ACC112 (cell line): ENCODE data around the gene ATG16L1.

ENCODE experiments used
- H2AFZ ChIP-seq: fragments of 200-600 bp; sonication (generic); one replicate; pipeline ENCODE4 v1.6.0; 2017; ENCODE audit warnings: antibody characterized with exemption, low read length; ENCODE audit not compliant: unreplicated experiment
- H3K27ac ChIP-seq: fragments of 200-600 bp; sonication (generic); 2 replicates; pipeline ENCODE4 v1.5.1; 2014; ENCODE audit warnings: low read depth, mild to moderate bottlenecking, antibody characterized with exemption, low read length, moderate library complexity
- H3K27me3 ChIP-seq: fragments of 200-600 bp; sonication (generic); 2 replicates; pipeline ENCODE4 v1.6.1; 2014; ENCODE audit warnings: mild to moderate bottlenecking, antibody characterized with exemption, low read length, moderate library complexity, mixed read lengths; ENCODE audit not compliant: insufficient read depth
- H3K36me3 ChIP-seq: fragments of 200-600 bp; sonication (generic); 2 replicates; pipeline ENCODE4 v1.6.1; 2016; ENCODE audit warnings: mild to moderate bottlenecking, antibody characterized with exemption, low read length, moderate library complexity, mixed read lengths; ENCODE audit not compliant: insufficient read depth
- H3K4me1 ChIP-seq: fragments of 200-600 bp; sonication (generic); one replicate; pipeline ENCODE4 v1.6.1; 2016; ENCODE audit warnings: low read length, mixed read lengths; ENCODE audit not compliant: insufficient read depth, unreplicated experiment, control insufficient read depth
- H3K4me3 ChIP-seq: fragments of 200-600 bp; sonication (generic); 2 replicates; pipeline ENCODE4 v1.5.1; 2014; ENCODE audit warnings: mild to moderate bottlenecking, low read depth, low read length
- H3K79me2 ChIP-seq: fragments of 200-600 bp; sonication (generic); one replicate; pipeline ENCODE4 v1.6.0; 2016; ENCODE audit warnings: low read length; ENCODE audit not compliant: control insufficient read depth, unreplicated experiment, insufficient read depth

The ATG16L1 gene

DNA sequence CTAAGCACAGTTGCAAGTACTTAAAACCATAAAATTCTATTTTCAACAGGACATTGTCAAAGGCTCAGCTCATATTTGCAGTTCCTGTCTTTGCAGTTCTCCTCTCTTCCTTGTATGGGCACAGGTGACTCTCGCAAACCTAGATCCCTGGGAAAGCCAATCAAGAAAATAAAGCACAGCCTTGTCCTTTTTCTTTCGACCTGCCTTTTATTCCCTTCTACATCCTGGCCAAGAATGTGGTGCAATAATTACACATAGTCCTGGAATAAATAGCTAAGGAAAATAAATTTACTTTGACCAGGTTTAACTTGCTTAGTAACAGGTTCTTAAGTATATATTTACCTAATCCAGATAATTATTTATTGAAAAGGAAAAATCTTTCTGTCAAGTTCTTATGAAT, 20.2 kb downstream of the ATG16L1 start:
- Histone ChIP-seq H3K27ac (no peak overlapping the region), H3K36me3 (peaks cover 25% of the 10 kb centered on the region), H3K4me3 (no peak overlapping the region), H3K79me2 (no peaks in the 10 kb centered on the region), H3K4me1 (no peaks in the 10 kb centered on the region), H3K27me3 (no peaks in the 10 kb centered on the region), H2AFZ (no peak overlapping the region)

GRCh38 chr2:233273120-233273519, 21.6 kb downstream of the ATG16L1 start:
- Histone ChIP-seq H3K36me3 (peaks cover 30% of the 10 kb centered on the region), H2AFZ (no peak overlapping the region), H3K4me1 (no peaks in the 10 kb centered on the region), H3K79me2 (no peaks in the 10 kb centered on the region), H3K27ac (no peak overlapping the region), H3K4me3 (no peak overlapping the region), H3K27me3 (no peaks in the 10 kb centered on the region)

- Histone ChIP-seq H3K36me3 (peaks cover 28% of the 10 kb centered on the region), H3K27ac (no peak overlapping the region), H3K27me3 (no peaks in the 10 kb centered on the region), H2AFZ (no peak overlapping the region), H3K4me1 (no peaks in the 10 kb centered on the region), H3K79me2 (no peaks in the 10 kb centered on the region), H3K4me3 (no peak overlapping the region)
These were observed 23.8 kb downstream of the ATG16L1 start for GRCh38 chr2:233275223-233275622.

GRCh38 chr2:233278921-233279320, 27.4 kb downstream of the ATG16L1 start:
- H3K27ac ChIP-seq = no peak overlapping the region
- no peak overlapping the region for H3K4me3 ChIP-seq
- no peaks in the 10 kb centered on the region for H3K27me3 ChIP-seq
- H3K79me2 ChIP-seq = no peaks in the 10 kb centered on the region
- no peaks in the 10 kb centered on the region for H3K4me1 ChIP-seq
- peaks cover 39% of the 10 kb centered on the region for H3K36me3 ChIP-seq
- H2AFZ ChIP-seq = no peak overlapping the region

GRCh38 chr2:233280114-233280693, 28.7 kb downstream of the ATG16L1 start:
- H3K36me3 ChIP-seq = peaks cover 39% of the 10 kb centered on the region
- no peak overlapping the region for H2AFZ ChIP-seq
- no peaks in the 10 kb centered on the region for H3K4me1 ChIP-seq
- no peaks in the 10 kb centered on the region for H3K27me3 ChIP-seq
- no peak overlapping the region for H3K27ac ChIP-seq
- no peaks in the 10 kb centered on the region for H3K79me2 ChIP-seq
- H3K4me3 ChIP-seq = no peak overlapping the region

- no peaks in the 10 kb centered on the region for H3K27me3 ChIP-seq
- peaks cover 39% of the 10 kb centered on the region for H3K36me3 ChIP-seq
- H2AFZ ChIP-seq = no peak overlapping the region
- H3K27ac ChIP-seq = no peak overlapping the region
- no peaks in the 10 kb centered on the region for H3K4me1 ChIP-seq
- no peak overlapping the region for H3K4me3 ChIP-seq
- H3K79me2 ChIP-seq = no peaks in the 10 kb centered on the region
These were observed 30.1 kb downstream of the ATG16L1 start for GRCh38 chr2:233281553-233281952.

GRCh38 chr2:233281992-233282603, 30.6 kb downstream of the ATG16L1 start:
- Histone ChIP-seq H2AFZ (no peak overlapping the region), H3K27ac (no peak overlapping the region), H3K79me2 (no peaks in the 10 kb centered on the region), H3K36me3 (peaks cover 39% of the 10 kb centered on the region), H3K4me1 (no peaks in the 10 kb centered on the region), H3K4me3 (no peak overlapping the region), H3K27me3 (no peaks in the 10 kb centered on the region)

GRCh38 chr2:233285921-233286320, 34.4 kb downstream of the ATG16L1 start:
- no peaks in the 10 kb centered on the region for H3K27me3 ChIP-seq
- no peak overlapping the region for H2AFZ ChIP-seq
- H3K27ac ChIP-seq = no peak overlapping the region
- H3K4me1 ChIP-seq = peaks cover 7% of the 10 kb centered on the region
- H3K4me3 ChIP-seq = no peak overlapping the region
- H3K79me2 ChIP-seq = peaks cover 3% of the 10 kb centered on the region
- H3K36me3 ChIP-seq = peaks cover 33% of the 10 kb centered on the region

DNA sequence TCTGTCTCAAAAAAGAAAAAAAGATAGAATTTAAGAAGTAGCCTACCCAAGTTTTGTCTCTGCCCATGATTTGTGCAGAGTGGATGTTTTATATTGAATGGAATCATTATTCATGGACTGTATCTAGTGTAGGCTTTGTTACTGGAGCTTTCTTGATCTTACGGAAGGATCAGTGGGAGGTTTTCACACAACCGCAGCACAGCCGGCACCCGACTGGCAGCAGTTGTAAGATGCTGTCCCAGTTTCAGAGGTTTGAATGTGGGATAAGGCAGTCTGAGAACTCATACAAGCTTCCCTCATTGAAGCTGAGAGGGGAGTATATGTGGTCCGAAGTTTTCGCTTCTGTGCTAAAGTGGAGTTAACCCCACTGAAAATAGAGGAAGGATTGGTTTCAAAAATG, 36.4 kb downstream of the ATG16L1 start:
- H3K4me1 ChIP-seq = peaks cover 7% of the 10 kb centered on the region
- no peak overlapping the region for H3K27ac ChIP-seq
- H2AFZ ChIP-seq = no peak overlapping the region
- H3K27me3 ChIP-seq = no peaks in the 10 kb centered on the region
- H3K79me2 ChIP-seq = peaks cover 3% of the 10 kb centered on the region
- H3K4me3 ChIP-seq = no peak overlapping the region
- H3K36me3 ChIP-seq = peaks cover 29% of the 10 kb centered on the region

GRCh38 chr2:233288663-233289062, 37.2 kb downstream of the ATG16L1 start:
- H3K4me1 ChIP-seq = peaks cover 7% of the 10 kb centered on the region
- H3K27me3 ChIP-seq = no peaks in the 10 kb centered on the region
- no peak overlapping the region for H3K27ac ChIP-seq
- H3K79me2 ChIP-seq = peaks cover 3% of the 10 kb centered on the region
- H2AFZ ChIP-seq = no peak overlapping the region
- no peak overlapping the region for H3K4me3 ChIP-seq
- H3K36me3 ChIP-seq = peaks cover 25% of the 10 kb centered on the region

DNA sequence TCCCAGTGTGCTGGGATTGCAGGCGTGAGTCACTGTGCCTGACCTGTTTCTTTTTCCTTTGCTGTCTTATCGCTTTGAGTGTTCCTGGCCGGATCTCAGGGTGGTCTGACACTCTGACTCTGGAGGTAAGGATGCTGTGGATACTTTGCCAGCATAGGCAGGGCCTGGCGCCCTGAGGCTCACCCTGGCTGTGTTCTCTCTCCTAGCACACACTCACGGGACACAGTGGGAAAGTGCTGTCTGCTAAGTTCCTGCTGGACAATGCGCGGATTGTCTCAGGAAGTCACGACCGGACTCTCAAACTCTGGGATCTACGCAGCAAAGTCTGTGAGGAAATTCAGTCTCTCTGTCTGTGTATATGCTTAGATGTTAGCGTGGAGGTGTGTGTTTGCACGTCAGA, 38.2 kb downstream of the ATG16L1 start:
- peaks cover 3% of the 10 kb centered on the region for H3K79me2 ChIP-seq
- H3K27me3 ChIP-seq = no peaks in the 10 kb centered on the region
- H2AFZ ChIP-seq = no peak overlapping the region
- H3K4me1 ChIP-seq = peaks cover 7% of the 10 kb centered on the region
- H3K36me3 ChIP-seq = peaks cover 28% of the 10 kb centered on the region
- H3K27ac ChIP-seq = no peak overlapping the region
- no peak overlapping the region for H3K4me3 ChIP-seq
